GM12878 (cell line): ENCODE measurements around the gene FNIP1. TPM values are rescaled to one million over a fixed set of nuclear protein-coding genes. Genes with fewer than 3 reads are reported as not detected.

Experiments
- ATAC-seq: fragments of 200-7000 bp; cut with Tn5 transposase; 3 replicates; pipeline ENCODE4 v1.9.1; 2020; ENCODE audit warnings: mild to moderate bottlenecking, moderate library complexity
- BruUV-seq: library from RNA; stranded (reverse); fragments of 400-500 nt; replicated peaks from 2 replicates; lab custom pipeline; 2021; lab: Mats Ljungman, UMichigan
- CTCF ChIA-PET: fragments of 300-600 bp; sonication (Branson Sonifier 250); formaldehyde crosslinking; extraction: SDS; loops from one replicate; lab custom pipeline; 2021; ENCODE audit warnings: inconsistent platforms; lab: Yijun Ruan, JAX
- POLR2A ChIA-PET: fragments of 350-600 bp; formaldehyde crosslinking; extraction: SDS; loops from one replicate; lab custom pipeline; 2021; ENCODE audit warnings: inconsistent platforms; lab: Charles Lee
- RAD21 ChIA-PET: fragments of 300-600 bp; sonication (Branson Sonifier 250); formaldehyde crosslinking; loops from one replicate; lab custom pipeline; 2023; ENCODE audit warnings: antibody characterized with exemption; ENCODE audit not compliant: unreplicated experiment; lab: Charles Lee
- SMC1A ChIA-PET: fragments of 300-600 bp; sonication (Branson Sonifier 250); formaldehyde crosslinking; loops from one replicate; lab custom pipeline; 2023; ENCODE audit not compliant: unreplicated experiment, uncharacterized antibody; lab: Charles Lee
- DNase-seq: peaks from one replicate; pipeline ENCODE4 v3.0.0-alpha.2; 2011; ENCODE audit warnings: low read depth, low spot score
- FAIRE-seq: peaks from 3 replicates; lab custom pipeline; 2011; peaks lifted over from hg19 to GRCh38; lab: Jason Lieb, UNC
- H2AFZ ChIP-seq: 2 replicates; pipeline ENCODE4 v1.6.0; 2011; ENCODE audit warnings: low read depth, low read length, control low read depth; ENCODE audit not compliant: control insufficient read depth
- H3K27ac ChIP-seq: 2 replicates; pipeline ENCODE4 v1.5.1; 2011; ENCODE audit warnings: control low read depth; ENCODE audit not compliant: control insufficient read depth, insufficient read depth
- H3K27me3 ChIP-seq, 2 experiments: replicated peaks in 1 of 2; 2 replicates each; pipeline versions ENCODE4 v1.6.0 to v1.6.1; 2011; ENCODE audit warnings: low read length in 1 of 2; ENCODE audit not compliant: control insufficient read depth in 2 of 2, insufficient read depth in 2 of 2
- H3K36me3 ChIP-seq, 2 experiments: 2 replicates each; pipeline ENCODE4 v1.5.1; 2011; ENCODE audit warnings: low read length in 1 of 2; ENCODE audit not compliant: control insufficient read depth in 2 of 2, insufficient read depth in 2 of 2
- H3K4me1 ChIP-seq: 2 replicates; pipeline ENCODE4 v1.6.1; 2011; ENCODE audit warnings: mild to moderate bottlenecking, low read length, moderate library complexity, mixed read lengths; ENCODE audit not compliant: control insufficient read depth, insufficient read depth
- H3K4me2 ChIP-seq: 2 replicates; pipeline ENCODE4 v1.6.0; 2011; ENCODE audit warnings: control low read depth; ENCODE audit not compliant: control insufficient read depth, insufficient read depth
- H3K4me3 ChIP-seq: fragments of 200-600 bp; sonication (generic); 2 replicates; pipeline ENCODE4 v1.5.1; 2016
- H3K79me2 ChIP-seq: 2 replicates; pipeline ENCODE4 v1.6.0; 2011; ENCODE audit warnings: low read length; ENCODE audit not compliant: control insufficient read depth, insufficient read depth
- H3K9ac ChIP-seq: 2 replicates; pipeline ENCODE4 v1.8.0; 2011; ENCODE audit warnings: low read length, control low read depth, mixed read lengths; ENCODE audit not compliant: control insufficient read depth, insufficient read depth
- H3K9me3 ChIP-seq: replicated peaks from 3 replicates; pipeline ENCODE4 v1.5.1; 2011; ENCODE audit warnings: mild to moderate bottlenecking, low read length; ENCODE audit not compliant: control insufficient read depth, insufficient read depth
- H4K20me1 ChIP-seq: 2 replicates; pipeline ENCODE4 v1.6.0; 2011; ENCODE audit not compliant: control insufficient read depth, insufficient read depth
- ATF2 ChIP-seq: IDR thresholded peaks from 2 replicates; pipeline ENCODE4 v1.6.1; 2012; ENCODE audit warnings: low read length, inconsistent platforms
- BHLHE40 ChIP-seq, 2 experiments: fragments of 450-650 bp in 1 of 2; IDR thresholded peaks; 2 replicates each; pipeline ENCODE4 v1.6.1; 2011 to 2017; ENCODE audit warnings: low read depth in 2 of 2, borderline replicate concordance in 1 of 2, improper control_type of control experiment in 1 of 2, low read length in 1 of 2, mild to moderate bottlenecking in 1 of 2
- CBX3 ChIP-seq: fragments of 200-600 bp; sonication (generic); IDR thresholded peaks from 2 replicates; pipeline ENCODE4 v1.6.1; 2016; ENCODE audit warnings: low read depth, borderline replicate concordance
- CBX5 ChIP-seq: sonication (generic); IDR thresholded peaks from 2 replicates; pipeline ENCODE4 v1.6.1; 2016; ENCODE audit warnings: low read depth, moderate library complexity, mild to moderate bottlenecking, inconsistent platforms
- CREM ChIP-seq: IDR thresholded peaks from 2 replicates; pipeline ENCODE4 v1.6.1; 2014; ENCODE audit warnings: antibody characterized with exemption, low read depth
- MXI1 ChIP-seq: fragments of 150-350 bp; IDR thresholded peaks from 2 replicates; pipeline ENCODE4 v1.6.1; 2011; ENCODE audit warnings: low read depth, mild to moderate bottlenecking, inconsistent platforms, low read length, improper control_type of control experiment
- NFYA ChIP-seq: IDR thresholded peaks from 2 replicates; pipeline ENCODE4 v1.6.1; 2011; ENCODE audit warnings: low read depth, mild to moderate bottlenecking, low read length, improper control_type of control experiment, borderline replicate concordance
- NR2F1 ChIP-seq: fragments of 450-650 bp; conservative IDR thresholded peaks from 2 replicates; pipeline ENCODE4 v1.6.1; 2017; ENCODE audit warnings: mild to moderate bottlenecking
- SKIL ChIP-seq: fragments of 450-650 bp; IDR thresholded peaks from 2 replicates; pipeline ENCODE4 v1.6.1; 2017; ENCODE audit warnings: mild to moderate bottlenecking, low read depth, inconsistent platforms; ENCODE audit not compliant: poor library complexity, severe bottlenecking
- SMARCA5 ChIP-seq: fragments of 450-650 bp; IDR thresholded peaks from 2 replicates; pipeline ENCODE4 v1.6.1; 2017; ENCODE audit warnings: mild to moderate bottlenecking
- SUZ12 ChIP-seq: fragments of 200-600 bp; sonication (generic); IDR thresholded peaks from one replicate; pipeline ENCODE4 v1.6.1; 2018; ENCODE audit warnings: antibody characterized with exemption, mild to moderate bottlenecking; ENCODE audit not compliant: unreplicated experiment
- TCF3 ChIP-seq: IDR thresholded peaks from 2 replicates; pipeline ENCODE4 v1.6.1; 2012; ENCODE audit warnings: low read depth, mild to moderate bottlenecking, low read length, borderline replicate concordance; ENCODE audit not compliant: insufficient read depth
- YY1 ChIP-seq: IDR thresholded peaks from 2 replicates; pipeline ENCODE4 v1.6.1; 2011; ENCODE audit warnings: low read depth, mild to moderate bottlenecking, low read length
- ZBED1 ChIP-seq: IDR thresholded peaks from 2 replicates; pipeline ENCODE4 v1.6.1; 2016; ENCODE audit warnings: borderline replicate concordance
- ZNF207 ChIP-seq: fragments of 450-650 bp; IDR thresholded peaks from 2 replicates; pipeline ENCODE4 v1.6.1; 2014; ENCODE audit warnings: antibody characterized with exemption, mild to moderate bottlenecking, borderline replicate concordance
- ZNF687 ChIP-seq: fragments of 450-650 bp; IDR thresholded peaks from 2 replicates; pipeline ENCODE4 v1.6.1; 2017; ENCODE audit warnings: mild to moderate bottlenecking, moderate library complexity
- WGBS: methylation state at CpG from one replicate; pipeline ENCODE4 v1.1.6; 2016; ENCODE audit warnings: low lambda C conversion rate; ENCODE audit not compliant: insufficient replicate concordance, insufficient coverage; ENCODE audit errors: missing lambda C conversion rate; 5-methylcytosine and 5-hydroxymethylcytosine counted together
- in situ Hi-C: fragments of 300-500 bp; cut with MboI; formaldehyde crosslinking; loops from 9 replicates; pipeline ENCODE4 v1.14.3; 2018; ENCODE audit warnings: mixed read lengths
- intact Hi-C: fragments of 100-400 bp; cut with micrococcal nuclease; formaldehyde crosslinking; loops from one replicate; pipeline ENCODE4 v1.14.2; 2022; ENCODE audit not compliant: unreplicated experiment
- polyA plus RNA-seq, 11 experiments: library from polyadenylated mRNA; depleted of rRNA in 4 of 11; unstranded in 6 of 11; stranded (reverse) in 5 of 11; fragments of >200 nt; fragmentation: Nextera tagmentation in 4 of 11; fragmentation: Illumina TruSeq in 1 of 11; extraction: Ambion mirVana in 4 of 11; extraction: Trizol in 1 of 11; gene quantifications; 1 replicate in 1 of 11; 2 replicates in 10 of 11; pipeline versions ENCODE4 v1.2.1 to v1.2.3, GENCODE V29; 2011 to 2016; ENCODE audit warnings: inconsistent platforms in 2 of 11, missing spikeins in 2 of 11, low read depth in 1 of 11
- total RNA-seq, 4 experiments: library from RNA; depleted of rRNA in 3 of 4; stranded (reverse); fragments of >200 nt in 3 of 4; fragmentation: Illumina TruSeq in 1 of 4; extraction: Trizol in 1 of 4; gene quantifications; 2 replicates each; pipeline versions ENCODE4 v1.2.1 to v1.2.3, GENCODE V29; 2013 to 2021

Gene FNIP1
- total and polyA plus RNA-seq, 10 of the 15 experiments (the other 5 are each of a cell fraction or from before 2014, with no cell fraction given) = 4.3 to 18.0 (median 14.0) TPM

DNA sequence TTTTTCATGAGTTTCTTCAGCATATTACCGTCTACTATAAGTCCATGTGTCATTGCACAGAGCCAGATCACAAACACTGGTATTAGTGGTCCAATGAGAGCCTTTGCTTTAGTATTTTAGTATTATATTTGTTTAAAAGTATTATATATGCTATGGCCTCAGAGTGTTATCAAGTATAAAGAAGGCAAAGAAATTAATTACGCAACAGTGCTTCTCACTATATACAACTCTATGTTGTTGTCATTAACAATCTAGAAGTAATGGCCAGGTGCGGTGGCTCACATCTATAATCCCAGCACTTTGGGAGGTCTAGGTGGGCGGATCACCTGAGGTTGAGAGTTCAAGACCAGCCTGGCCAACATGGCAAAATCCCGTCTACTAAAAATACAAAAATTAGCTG lies 114.6 kb downstream of the FNIP1 start:
- BruUV-seq = no TSS peak
- FAIRE-seq (no peak), DNase-seq (no peak), ATAC-seq (no peak)
- no peak overlapping the region for H2AFZ ChIP-seq
- no peaks in the 10 kb centered on the region for H3K79me2 ChIP-seq
- ChIA-PET RAD21 (no interaction called here), CTCF (no interaction called here), POLR2A (no interaction called here), SMC1A (no interaction called here)
- TF ChIP-seq ZNF687 (no peak), CBX5 (no peak), CBX3 (no peak), SMARCA5 (no peak), CREM (no peak), BHLHE40 (IDR thresholded peaks at IDR 0.05; ENCODE audit: borderline replicate concordance in 1 of 2, low read depth in 2 of 2, low read length in 1 of 2) (no peak), TCF3 (no peak), ZBED1 (no peak), SUZ12 (no peak), SKIL (no peak), MXI1 (no peak), ZNF207 (no peak), NFYA (no peak), NR2F1 (no peak), ATF2 (no peak), YY1 (no peak)
- H3K27me3 ChIP-seq = no peaks in the 10 kb centered on the region
- H3K4me3 ChIP-seq = no peak overlapping the region
- no peaks in the 10 kb centered on the region; a peak in 2 of 4 replicates for H3K36me3 ChIP-seq
- intact Hi-C loops (no loop called here), in situ Hi-C loops (no loop called here)
- H4K20me1 ChIP-seq = no peaks in the 10 kb centered on the region
- 0 out of 2 replicates have a peak, but pooled peaks cover 3% of the 10 kb centered on the region for H3K4me1 ChIP-seq
- H3K4me2 ChIP-seq = no peak overlapping the region
- no peak overlapping the region for H3K9ac ChIP-seq
- H3K9me3 ChIP-seq = no peaks in the 10 kb centered on the region
- 99% methylated on average over 5 of the region's 5 CpGs for WGBS
- H3K27ac ChIP-seq = no peak overlapping the region
